GM18502 (cell line): ENCODE data around the gene RMRP.
"Not testable (repeated sequence)": the region's sequence is repeated elsewhere in the genome, so short reads cannot be mapped to it uniquely, and the experiment has no call there.

ENCODE experiments used
- ATAC-seq: cut with Tn5 transposase; IDR thresholded peaks from one replicate; pipeline ENCODE4 v1.9.1; 2021; ENCODE audit warnings: mild to moderate bottlenecking; ENCODE audit not compliant: unreplicated experiment, poor library complexity

The RMRP gene

DNA sequence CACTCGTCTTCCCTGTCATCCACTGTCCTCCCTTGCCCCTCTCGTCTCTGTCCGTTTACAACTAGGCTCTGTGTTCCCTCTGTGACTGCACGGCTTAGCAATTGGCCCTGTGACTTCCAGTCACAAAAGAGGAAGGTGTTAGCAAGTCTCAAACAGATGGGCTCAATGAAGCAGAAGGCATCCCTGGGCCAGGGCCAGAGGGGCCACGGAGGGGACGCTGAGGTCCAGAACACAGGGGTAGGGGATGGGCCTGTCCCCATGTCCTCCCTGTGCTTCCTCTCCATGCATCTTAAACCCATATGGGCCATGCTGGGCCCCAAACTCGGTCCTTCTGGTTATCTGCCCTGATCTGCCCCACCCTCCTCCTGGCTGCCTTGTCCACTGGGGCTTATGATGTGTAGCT lies 39.5 kb downstream of the RMRP start, which contains the start of gene CD72:
TSS of gene CD72 (minus strand) at position 89 of the 403 bp plus-strand sequence. CDS start 110 bp downstream, outside the sequence.
- ATAC-seq, result no peak

- ATAC-seq, result no peak
Measured at GRCh38 chr9:35617548-35617947, 40.3 kb downstream of the RMRP start.

DNA sequence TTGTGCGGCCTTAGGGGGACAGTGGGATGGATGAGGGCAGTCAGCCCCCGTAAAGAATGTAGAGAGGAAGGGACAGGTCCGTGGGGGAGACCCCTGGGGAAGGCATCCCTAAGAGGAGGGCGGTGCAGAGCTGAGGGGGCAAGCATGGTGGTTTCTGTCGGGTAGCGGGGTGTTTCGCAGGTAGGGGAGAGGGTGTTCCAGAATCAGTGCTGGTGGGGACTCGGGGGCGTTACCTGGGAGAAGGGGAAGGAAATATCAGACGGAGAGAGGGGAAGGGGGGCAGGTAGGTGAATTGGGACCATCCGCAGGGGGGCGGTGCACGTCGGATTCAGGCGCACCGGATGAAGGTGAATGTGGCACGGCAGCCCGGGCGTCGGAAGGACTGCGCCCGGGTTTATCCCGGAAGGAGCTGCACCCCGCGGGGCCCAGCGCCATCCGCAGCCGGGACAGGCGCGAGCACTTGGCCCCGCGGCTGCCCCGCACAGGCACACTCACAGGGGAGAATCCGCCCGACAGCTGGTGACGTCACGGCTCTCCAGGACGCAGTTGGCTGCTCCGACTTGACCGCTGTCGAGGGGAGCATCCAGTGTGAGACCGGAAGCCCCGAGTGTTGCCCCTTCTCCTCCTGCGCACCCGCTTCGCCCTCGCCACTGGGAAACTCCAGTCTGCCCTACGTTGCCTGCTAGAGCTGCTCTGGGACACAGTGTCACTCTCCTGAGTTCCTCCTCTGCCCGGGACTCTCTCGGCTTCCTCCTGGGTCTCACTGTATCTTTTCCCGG lies 40.9 kb downstream of the RMRP start:
- peak; percentile 49 for ATAC-seq

- ATAC-seq, result no peak
Measured at GRCh38 chr9:35615981-35616680, 41.7 kb downstream of the RMRP start.

GRCh38 chr9:35612843-35613242 lies 45.0 kb downstream of the RMRP start:
- no peak for ATAC-seq

DNA sequence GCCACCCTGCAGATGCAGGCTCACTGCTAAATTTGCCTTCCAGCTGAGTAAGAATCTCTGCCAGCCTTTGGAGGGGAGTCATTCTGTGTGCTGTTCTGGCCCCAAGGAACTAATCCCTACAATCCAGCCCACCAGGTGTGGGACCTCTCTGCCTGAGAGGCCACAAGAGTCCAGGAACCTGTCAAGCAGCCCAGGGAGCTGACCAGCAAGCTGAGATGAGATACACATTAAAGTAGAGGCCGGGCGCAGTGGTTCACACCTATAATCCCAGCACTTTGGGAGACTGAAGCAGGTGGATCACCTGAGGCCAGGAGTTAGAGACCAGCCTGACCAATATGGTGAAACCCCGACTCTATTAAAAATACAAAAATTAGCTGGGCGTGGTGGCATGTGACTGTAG lies 45.8 kb downstream of the RMRP start:
- ATAC-seq, result not testable (repeated sequence)

DNA sequence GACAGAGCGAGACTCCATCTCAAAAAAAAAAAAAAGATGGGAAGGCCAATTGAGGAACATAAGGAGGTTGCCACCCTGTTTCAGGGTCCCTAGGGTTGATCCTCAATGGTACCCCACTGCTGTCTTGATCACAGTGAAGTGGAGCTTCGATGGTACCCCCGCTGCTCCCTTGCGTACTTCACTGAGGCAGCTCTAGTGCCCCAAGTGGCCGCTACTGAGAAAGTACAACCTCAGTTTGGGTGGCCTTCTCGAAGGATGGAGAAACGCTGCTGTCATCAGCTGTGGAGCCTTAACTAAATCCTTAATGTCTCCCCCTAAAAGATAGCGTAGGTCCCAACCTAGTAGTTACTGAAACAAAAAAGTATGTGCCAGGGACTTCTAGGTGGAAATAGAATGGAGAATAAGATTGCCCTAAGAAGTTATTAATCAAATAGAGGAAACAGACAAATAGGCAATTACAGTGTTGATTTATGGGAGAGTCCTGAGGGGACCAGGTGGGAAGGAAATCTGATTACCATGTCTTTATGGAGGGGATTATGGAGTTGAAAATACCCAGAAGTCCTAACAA lies 46.5 kb downstream of the RMRP start:
- peak; percentile 58 for ATAC-seq

DNA sequence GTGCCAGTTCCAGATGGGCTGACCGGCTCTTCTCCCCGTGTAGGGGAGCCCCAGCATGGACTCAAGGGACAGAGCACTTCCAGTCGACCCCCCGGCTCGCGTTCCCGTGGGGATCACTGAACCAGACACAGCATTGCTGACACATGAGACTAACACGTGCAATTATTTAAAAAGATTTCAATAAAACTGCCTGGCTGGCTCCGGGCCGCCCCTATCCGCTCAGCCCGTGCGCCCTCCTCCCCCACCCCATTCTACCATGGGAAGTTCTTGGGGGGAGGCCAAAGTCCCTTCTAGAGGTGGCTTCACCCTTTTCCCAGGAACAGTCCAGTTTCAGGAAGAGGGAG lies 48.0 kb downstream of the RMRP start:
- ATAC-seq, result no peak

- ATAC-seq, result no peak
Measured at GRCh38 chr9:35609001-35609819, 48.6 kb downstream of the RMRP start.

- no peak for ATAC-seq
Measured at GRCh38 chr9:35608221-35608620, 49.6 kb downstream of the RMRP start.
